ENCODE measurements around the gene NEK6.

NEK6 gene

DNA sequence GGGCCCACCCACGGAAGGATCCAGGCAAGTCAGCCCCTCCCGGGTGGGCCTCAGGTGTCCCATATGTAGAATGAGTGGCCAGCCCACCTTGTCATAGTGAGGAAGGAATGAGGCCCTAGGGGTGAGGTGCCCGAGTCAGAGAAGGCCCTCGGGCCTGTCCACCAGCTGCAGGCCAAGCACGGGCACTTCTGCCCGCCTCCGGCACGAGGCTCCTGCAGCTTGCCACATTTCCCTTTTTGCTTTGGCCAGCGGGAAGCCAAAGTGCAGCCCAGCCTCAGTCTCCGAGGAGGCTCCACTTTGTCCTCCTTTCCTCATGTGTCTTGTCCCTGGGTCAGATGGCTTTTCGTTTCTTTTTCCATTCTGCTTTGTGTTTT, 84.6 kb downstream of the NEK6 start:
- Histone ChIP-seq H3K4me1 (ENCODE audit: control insufficient read depth in 2 of 2, insufficient read depth in 1 of 2, low read depth in 1 of 2, low read length in 2 of 2) (peaks cover 9 to 29% of the 10 kb centered on the region in 2 donors), H3K14ac (ENCODE audit: low read length) (no peak overlapping the region), H3K36me3 (replicated peaks in 1 of 2; ENCODE audit: control insufficient read depth in 2 of 2, insufficient read depth in 2 of 2, low read length in 2 of 2) (peaks cover 28 to 90% of the 10 kb centered on the region in 2 donors), H3K27ac (replicated peaks; ENCODE audit: low read length) (peak overlapping the region; percentile 52), H3K9ac (ENCODE audit: low read depth, low read length, poor library complexity) (no peak overlapping the region), H3K4ac (ENCODE audit: low read length) (no peak overlapping the region), H2BK5ac (ENCODE audit: low read length) (no peak overlapping the region), H3K18ac (ENCODE audit: low read length) (no peak overlapping the region), H2AFZ (ENCODE audit: low read length) (no peak overlapping the region), H3K79me1 (ENCODE audit: low read depth, low read length) (peaks cover 8% of the 10 kb centered on the region), H3K23ac (ENCODE audit: low read depth, low read length, poor library complexity) (no peak overlapping the region), H2BK120ac (ENCODE audit: low read depth, low read length) (peak overlapping the region; percentile 39), H4K8ac (ENCODE audit: low read depth, low read length) (no peak overlapping the region), H3K9me3 (replicated peaks in 1 of 2; ENCODE audit: control insufficient read depth in 2 of 2, insufficient read depth in 1 of 2, low read depth in 1 of 2, low read length in 2 of 2) (peaks cover 6 to 12% of the 10 kb centered on the region in 2 donors), H2BK12ac (ENCODE audit: low read length) (no peak overlapping the region), H2AK5ac (ENCODE audit: low read depth, low read length) (peak overlapping the region; percentile 65), H2BK15ac (ENCODE audit: low read length) (no peak overlapping the region), H3K4me2 (ENCODE audit: insufficient read depth, low read length, poor library complexity, severe bottlenecking) (no peak overlapping the region), H3K27me3 (ENCODE audit: control insufficient read depth in 3 of 3, insufficient read depth in 3 of 3, low read depth in 1 of 3, low read length in 3 of 3) (no peaks in the 10 kb centered on the region), H3K4me3 (ENCODE audit: low read length in 2 of 2) (no peak overlapping the region), H4K91ac (ENCODE audit: low read depth, low read length, poor library complexity) (no peak overlapping the region)
- no CpG with 5 or more reads among the region's 11 CpGs for WGBS, 2 donors (ENCODE audit: extremely low coverage in 2 of 2, insufficient read length in 2 of 2, insufficient replicate concordance in 1 of 2)
- no peak for DNase-seq (ENCODE audit: low spot score)

DNA sequence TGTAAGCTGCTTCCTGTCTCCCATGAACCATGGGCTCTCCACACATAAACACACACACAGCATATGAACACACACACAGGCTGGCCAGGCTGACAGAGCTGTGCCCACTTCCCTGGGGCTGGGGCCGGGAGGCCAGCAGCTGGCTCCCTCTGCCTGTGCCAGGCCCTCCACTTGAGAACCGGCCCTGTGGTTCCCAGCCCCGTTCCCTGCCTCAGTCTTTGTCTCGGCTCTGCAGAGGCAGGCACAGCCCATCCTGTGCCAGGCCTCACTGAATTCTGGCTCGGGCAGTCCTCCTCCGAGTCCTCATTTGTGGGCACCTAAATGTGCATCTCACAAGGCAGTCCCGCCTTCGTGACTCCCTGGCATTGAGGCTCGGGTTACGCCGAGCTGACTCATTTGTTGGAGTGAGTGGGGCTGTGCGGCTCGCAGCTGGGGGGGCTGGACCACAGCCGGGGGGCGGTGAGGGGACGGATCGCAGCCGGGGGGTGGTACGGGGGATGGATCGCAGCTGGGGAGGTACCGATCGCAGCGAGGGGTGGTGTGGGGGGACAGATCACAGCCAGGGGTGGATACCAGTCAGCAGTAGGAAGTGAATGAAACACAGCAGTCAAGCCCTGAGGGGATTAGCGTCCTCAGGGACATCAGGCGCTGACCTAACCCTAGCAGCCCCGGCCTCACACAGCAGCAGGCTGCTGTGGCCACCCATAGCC, 85.2 kb downstream of the NEK6 start:
- H3K14ac ChIP-seq (ENCODE audit: low read length), result no peak overlapping the region
- H4K91ac ChIP-seq (ENCODE audit: low read depth, low read length, poor library complexity), result no peak overlapping the region
- H3K4me2 ChIP-seq (ENCODE audit: insufficient read depth, low read length, poor library complexity, severe bottlenecking), result peak overlapping the region; percentile 21
- peak overlapping the region; percentile 35 for H2BK12ac ChIP-seq (ENCODE audit: low read length)
- no peak overlapping the region for H2AFZ ChIP-seq (ENCODE audit: low read length)
- no peaks in the 10 kb centered on the region for H3K27me3 ChIP-seq (ENCODE audit: control insufficient read depth in 3 of 3, insufficient read depth in 3 of 3, low read depth in 1 of 3, low read length in 3 of 3)
- H3K27ac ChIP-seq (replicated peaks; ENCODE audit: low read length), result peak overlapping the region; percentile 52
- peak overlapping the region; percentile 25 for H2BK15ac ChIP-seq (ENCODE audit: low read length)
- H3K4me3 ChIP-seq (ENCODE audit: low read length in 2 of 2), result no peak overlapping the region
- H4K8ac ChIP-seq (ENCODE audit: low read depth, low read length), result no peak overlapping the region
- peak overlapping the region; percentile 91 for H3K18ac ChIP-seq (ENCODE audit: low read length)
- peak overlapping the region; percentile 25 for H3K9ac ChIP-seq (ENCODE audit: low read depth, low read length, poor library complexity)
- peak; percentile 40 for DNase-seq (ENCODE audit: low spot score)
- peaks cover 28 to 90% of the 10 kb centered on the region in 2 donors for H3K36me3 ChIP-seq (replicated peaks in 1 of 2; ENCODE audit: control insufficient read depth in 2 of 2, insufficient read depth in 2 of 2, low read length in 2 of 2)
- peaks cover 9% of the 10 kb centered on the region for H3K79me1 ChIP-seq (ENCODE audit: low read depth, low read length)
- no CpG with 5 or more reads among the region's 26 CpGs for WGBS, 2 donors (ENCODE audit: extremely low coverage in 2 of 2, insufficient read length in 2 of 2, insufficient replicate concordance in 1 of 2)
- peaks cover 2 to 7% of the 10 kb centered on the region in 2 donors for H3K9me3 ChIP-seq (replicated peaks in 1 of 2; ENCODE audit: control insufficient read depth in 2 of 2, insufficient read depth in 1 of 2, low read depth in 1 of 2, low read length in 2 of 2)
- H3K4ac ChIP-seq (ENCODE audit: low read length), result no peak overlapping the region
- peak overlapping the region; percentile 13 for H2AK5ac ChIP-seq (ENCODE audit: low read depth, low read length)
- no peak overlapping the region for H3K23ac ChIP-seq (ENCODE audit: low read depth, low read length, poor library complexity)
- H2BK5ac ChIP-seq (ENCODE audit: low read length), result no peak overlapping the region
- peak overlapping the region; percentile 39 for H2BK120ac ChIP-seq (ENCODE audit: low read depth, low read length)
- peaks cover 9 to 29% of the 10 kb centered on the region in 2 donors for H3K4me1 ChIP-seq (ENCODE audit: control insufficient read depth in 2 of 2, insufficient read depth in 1 of 2, low read depth in 1 of 2, low read length in 2 of 2)

DNA sequence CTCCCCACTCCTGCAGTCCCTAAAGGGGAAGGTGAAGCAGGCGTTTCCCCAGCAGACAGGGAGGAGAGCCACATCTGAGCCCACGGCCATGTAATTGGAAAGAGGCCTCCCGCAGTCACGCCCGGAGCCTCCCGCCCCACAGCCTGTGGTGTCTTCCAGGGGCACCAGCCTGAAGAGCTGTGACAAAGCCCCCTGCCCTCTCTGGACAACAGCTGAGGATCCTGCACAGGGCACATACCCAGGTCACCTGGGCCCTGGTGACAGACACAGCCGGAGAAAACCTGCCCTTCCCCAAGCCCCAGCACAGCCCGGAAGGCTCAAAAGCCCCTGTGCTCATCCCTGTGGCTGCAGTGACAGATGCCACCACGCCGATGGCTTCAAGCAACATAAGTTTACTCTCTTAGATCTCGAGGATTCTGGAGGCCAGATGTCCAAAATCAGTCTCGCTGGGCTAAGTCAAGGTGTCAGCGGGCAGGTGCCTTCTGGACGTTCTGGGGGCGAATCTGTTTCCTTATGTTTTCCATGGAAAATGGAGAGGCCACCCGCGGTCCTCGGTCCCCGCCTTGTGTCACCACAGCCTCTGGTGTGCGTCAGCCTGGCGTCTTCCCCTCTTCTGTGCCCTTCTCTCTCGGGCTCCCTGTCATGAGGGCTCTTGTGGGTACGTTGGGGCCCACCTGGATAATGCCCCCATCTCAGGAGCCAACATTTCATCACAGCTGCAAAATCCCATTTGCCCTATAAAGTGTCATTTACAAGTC, 86.0 kb downstream of the NEK6 start:
- Histone ChIP-seq H2BK12ac (ENCODE audit: low read length) (no peak overlapping the region), H2AFZ (ENCODE audit: low read length) (no peak overlapping the region), H4K8ac (ENCODE audit: low read depth, low read length) (no peak overlapping the region), H3K4ac (ENCODE audit: low read length) (no peak overlapping the region), H2BK15ac (ENCODE audit: low read length) (peak overlapping the region; percentile 25), H3K9me3 (replicated peaks in 1 of 2; ENCODE audit: control insufficient read depth in 2 of 2, insufficient read depth in 1 of 2, low read depth in 1 of 2, low read length in 2 of 2) (peaks cover 0 to 2% of the 10 kb centered on the region in 2 donors), H2BK5ac (ENCODE audit: low read length) (no peak overlapping the region), H2BK120ac (ENCODE audit: low read depth, low read length) (no peak overlapping the region), H3K4me1 (ENCODE audit: control insufficient read depth in 2 of 2, insufficient read depth in 1 of 2, low read depth in 1 of 2, low read length in 2 of 2) (peaks cover 9 to 29% of the 10 kb centered on the region in 2 donors), H3K23ac (ENCODE audit: low read depth, low read length, poor library complexity) (no peak overlapping the region), H3K14ac (ENCODE audit: low read length) (no peak overlapping the region), H3K4me2 (ENCODE audit: insufficient read depth, low read length, poor library complexity, severe bottlenecking) (no peak overlapping the region), H3K9ac (ENCODE audit: low read depth, low read length, poor library complexity) (peak overlapping the region; percentile 7), H4K91ac (ENCODE audit: low read depth, low read length, poor library complexity) (no peak overlapping the region), H3K18ac (ENCODE audit: low read length) (peak overlapping the region; percentile 66), H3K27me3 (ENCODE audit: control insufficient read depth in 3 of 3, insufficient read depth in 3 of 3, low read depth in 1 of 3, low read length in 3 of 3) (no peaks in the 10 kb centered on the region), H3K36me3 (replicated peaks in 1 of 2; ENCODE audit: control insufficient read depth in 2 of 2, insufficient read depth in 2 of 2, low read length in 2 of 2) (peaks cover 31 to 90% of the 10 kb centered on the region in 2 donors), H2AK5ac (ENCODE audit: low read depth, low read length) (peak overlapping the region; percentile 40), H3K27ac (replicated peaks; ENCODE audit: low read length) (peak overlapping the region; percentile 49), H3K79me1 (ENCODE audit: low read depth, low read length) (peaks cover 10% of the 10 kb centered on the region), H3K4me3 (ENCODE audit: low read length in 2 of 2) (no peak overlapping the region)
- no peak for DNase-seq (ENCODE audit: low spot score)
- no CpG with 5 or more reads among the region's 23 CpGs for WGBS, 2 donors (ENCODE audit: extremely low coverage in 2 of 2, insufficient read length in 2 of 2, insufficient replicate concordance in 1 of 2)

Data from neuronal stem cell (in vitro differentiated cells).